ENCODE results near the gene ADAMTS15.
A peak's percentile ranks its signal among the peaks of the same experiment; 100 is the strongest.

ADAMTS15 gene

GRCh38 chr11:130514851-130515250 lies 66.4 kb downstream of the ADAMTS15 start:
- Histone ChIP-seq H3K36me3 (ENCODE audit: insufficient read depth, low read length) (no peaks in the 10 kb centered on the region), H3K4me1 (ENCODE audit: insufficient read depth, low read length) (no peaks in the 10 kb centered on the region), H3K4me3 (ENCODE audit: low read length) (no peak overlapping the region), H3K9me3 (ENCODE audit: low read length) (no peaks in the 10 kb centered on the region), H2AFZ (ENCODE audit: low read depth, low read length) (no peak overlapping the region), H3K27me3 (ENCODE audit: insufficient read depth, low read length) (no peaks in the 10 kb centered on the region)

DNA sequence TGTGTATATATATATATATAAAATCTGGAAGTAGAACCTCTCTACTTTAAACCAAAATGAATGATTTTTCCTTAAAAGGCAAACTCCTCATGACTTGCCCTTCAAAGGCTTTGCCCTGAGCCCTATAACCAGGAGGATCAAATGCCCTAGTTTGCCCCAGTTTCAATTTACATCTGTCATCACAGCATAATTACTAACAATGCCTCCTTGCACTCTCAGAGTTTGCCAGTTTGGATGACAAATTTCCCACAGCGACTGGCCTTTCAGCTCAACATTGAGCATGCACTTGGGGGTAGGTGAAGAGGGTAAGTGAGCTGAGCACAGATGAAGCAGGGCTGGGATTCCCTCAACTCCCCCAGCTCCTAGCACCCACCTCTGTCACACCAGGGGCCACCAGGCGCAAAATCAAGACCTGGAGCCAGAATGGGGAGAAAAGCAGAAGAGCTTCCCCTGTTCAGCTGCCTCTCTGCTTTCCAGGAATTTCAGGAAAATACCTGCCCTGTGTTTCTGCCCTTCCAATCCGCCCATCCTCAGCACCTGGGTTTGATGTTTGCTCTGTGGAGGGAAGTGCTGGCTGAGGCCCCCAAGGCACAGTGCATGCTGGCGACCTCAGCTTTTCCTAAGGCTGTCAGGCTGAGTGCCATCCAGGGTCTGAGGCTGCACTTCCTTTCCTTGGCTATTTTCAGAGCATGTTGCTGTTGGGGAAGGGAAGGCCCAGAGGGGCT lies 67.5 kb downstream of the ADAMTS15 start:
- Histone ChIP-seq H3K4me1 (ENCODE audit: insufficient read depth, low read length) (no peaks in the 10 kb centered on the region), H3K4me3 (ENCODE audit: low read length) (no peak overlapping the region), H3K9me3 (ENCODE audit: low read length) (no peaks in the 10 kb centered on the region), H2AFZ (ENCODE audit: low read depth, low read length) (no peak overlapping the region), H3K36me3 (ENCODE audit: insufficient read depth, low read length) (no peaks in the 10 kb centered on the region), H3K27me3 (ENCODE audit: insufficient read depth, low read length) (no peaks in the 10 kb centered on the region)

- Histone ChIP-seq H3K4me1 (ENCODE audit: insufficient read depth, low read length) (peaks cover 2% of the 10 kb centered on the region), H2AFZ (ENCODE audit: low read depth, low read length) (no peak overlapping the region), H3K27me3 (ENCODE audit: insufficient read depth, low read length) (no peaks in the 10 kb centered on the region), H3K4me3 (ENCODE audit: low read length) (no peak overlapping the region), H3K36me3 (ENCODE audit: insufficient read depth, low read length) (no peaks in the 10 kb centered on the region), H3K9me3 (ENCODE audit: low read length) (no peaks in the 10 kb centered on the region)
These were observed 68.4 kb downstream of the ADAMTS15 start for GRCh38 chr11:130516554-130517505.

GRCh38 chr11:130518164-130518680 lies 69.8 kb downstream of the ADAMTS15 start:
- Histone ChIP-seq H3K4me1 (ENCODE audit: insufficient read depth, low read length) (peaks cover 15% of the 10 kb centered on the region), H3K27me3 (ENCODE audit: insufficient read depth, low read length) (no peaks in the 10 kb centered on the region), H3K9me3 (ENCODE audit: low read length) (no peaks in the 10 kb centered on the region), H2AFZ (ENCODE audit: low read depth, low read length) (no peak overlapping the region), H3K36me3 (ENCODE audit: insufficient read depth, low read length) (no peaks in the 10 kb centered on the region), H3K4me3 (ENCODE audit: low read length) (no peak overlapping the region)

- Histone ChIP-seq H3K4me1 (ENCODE audit: insufficient read depth, low read length) (peaks cover 15% of the 10 kb centered on the region), H2AFZ (ENCODE audit: low read depth, low read length) (no peak overlapping the region), H3K9me3 (ENCODE audit: low read length) (no peaks in the 10 kb centered on the region), H3K27me3 (ENCODE audit: insufficient read depth, low read length) (no peaks in the 10 kb centered on the region), H3K36me3 (ENCODE audit: insufficient read depth, low read length) (no peaks in the 10 kb centered on the region), H3K4me3 (ENCODE audit: low read length) (no peak overlapping the region)
These were observed 70.9 kb downstream of the ADAMTS15 start for GRCh38 chr11:130519128-130519932.

- Histone ChIP-seq H3K9me3 (ENCODE audit: low read length) (no peaks in the 10 kb centered on the region), H3K4me1 (ENCODE audit: insufficient read depth, low read length) (peaks cover 15% of the 10 kb centered on the region), H3K4me3 (ENCODE audit: low read length) (no peak overlapping the region), H3K27me3 (ENCODE audit: insufficient read depth, low read length) (no peaks in the 10 kb centered on the region), H2AFZ (ENCODE audit: low read depth, low read length) (no peak overlapping the region), H3K36me3 (ENCODE audit: insufficient read depth, low read length) (no peaks in the 10 kb centered on the region)
These were observed 71.8 kb downstream of the ADAMTS15 start for GRCh38 chr11:130520271-130520671.

DNA sequence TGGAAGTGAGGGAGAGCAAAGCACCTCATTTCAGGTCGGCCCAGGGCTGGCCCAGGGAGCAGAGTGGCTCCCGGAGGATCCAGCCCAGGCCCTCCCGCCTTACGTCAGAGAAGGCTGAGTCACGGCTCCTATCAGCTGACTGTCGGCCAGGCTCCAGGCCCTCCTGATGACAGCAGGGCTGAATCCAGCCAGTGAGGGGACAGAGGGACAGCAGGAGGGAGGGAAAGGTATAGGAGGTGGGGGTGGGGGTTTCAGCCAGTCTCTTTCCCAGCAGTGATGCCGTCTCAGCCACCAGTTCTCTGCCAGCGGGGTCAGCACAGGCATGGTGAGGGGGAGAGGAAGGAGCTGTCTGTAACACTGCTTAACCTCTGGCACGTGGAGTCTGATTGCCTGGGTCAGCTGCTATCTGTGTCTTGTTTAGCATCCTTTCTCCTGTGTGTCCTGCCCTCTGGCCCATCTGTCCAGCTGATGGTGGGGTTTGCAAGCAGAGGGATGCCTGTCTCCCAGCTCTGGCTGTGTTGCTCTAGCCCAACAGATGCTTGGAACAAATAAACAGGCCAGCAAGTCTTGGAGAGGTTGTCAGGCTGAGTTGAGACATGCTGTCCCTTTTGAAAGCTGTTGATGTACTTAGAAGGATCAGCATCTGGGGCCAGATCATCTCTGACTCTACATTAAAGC lies 74.0 kb downstream of the ADAMTS15 start:
- H3K27me3 ChIP-seq (ENCODE audit: insufficient read depth, low read length): no peaks in the 10 kb centered on the region
- H2AFZ ChIP-seq (ENCODE audit: low read depth, low read length): no peak overlapping the region
- H3K36me3 ChIP-seq (ENCODE audit: insufficient read depth, low read length): no peaks in the 10 kb centered on the region
- H3K9me3 ChIP-seq (ENCODE audit: low read length): no peaks in the 10 kb centered on the region
- peak overlapping the region; percentile 3 for H3K4me3 ChIP-seq (ENCODE audit: low read length)
- H3K4me1 ChIP-seq (ENCODE audit: insufficient read depth, low read length): peaks cover 16% of the 10 kb centered on the region

GRCh38 chr11:130523166-130523565 lies 74.7 kb downstream of the ADAMTS15 start:
- Histone ChIP-seq H3K4me1 (ENCODE audit: insufficient read depth, low read length) (peaks cover 22% of the 10 kb centered on the region), H3K27me3 (ENCODE audit: insufficient read depth, low read length) (no peaks in the 10 kb centered on the region), H3K4me3 (ENCODE audit: low read length) (no peak overlapping the region), H3K36me3 (ENCODE audit: insufficient read depth, low read length) (no peaks in the 10 kb centered on the region), H3K9me3 (ENCODE audit: low read length) (no peaks in the 10 kb centered on the region), H2AFZ (ENCODE audit: low read depth, low read length) (no peak overlapping the region)

DNA sequence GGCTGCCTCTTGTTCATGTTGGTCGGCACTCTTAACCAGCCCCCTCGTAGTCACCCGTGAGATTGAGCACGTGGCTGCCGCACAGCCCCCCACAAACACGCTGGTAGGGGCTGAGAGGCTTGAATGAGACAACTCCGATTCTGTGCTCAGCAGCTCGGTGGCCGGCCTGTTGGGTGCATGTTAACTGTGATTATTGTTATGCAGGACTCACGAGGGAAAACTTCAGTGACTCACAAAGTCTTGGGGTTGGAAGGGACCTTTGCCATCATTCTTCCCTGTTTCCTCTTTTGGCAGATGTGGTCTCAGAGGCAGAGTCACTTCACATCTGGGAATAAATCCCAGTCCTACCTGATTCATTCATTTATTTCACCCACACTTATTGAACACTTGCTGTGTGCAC lies 75.2 kb downstream of the ADAMTS15 start:
- Histone ChIP-seq H2AFZ (ENCODE audit: low read depth, low read length) (no peak overlapping the region), H3K4me3 (ENCODE audit: low read length) (no peak overlapping the region), H3K27me3 (ENCODE audit: insufficient read depth, low read length) (no peaks in the 10 kb centered on the region), H3K36me3 (ENCODE audit: insufficient read depth, low read length) (no peaks in the 10 kb centered on the region), H3K4me1 (ENCODE audit: insufficient read depth, low read length) (peaks cover 22% of the 10 kb centered on the region), H3K9me3 (ENCODE audit: low read length) (no peaks in the 10 kb centered on the region)

DNA sequence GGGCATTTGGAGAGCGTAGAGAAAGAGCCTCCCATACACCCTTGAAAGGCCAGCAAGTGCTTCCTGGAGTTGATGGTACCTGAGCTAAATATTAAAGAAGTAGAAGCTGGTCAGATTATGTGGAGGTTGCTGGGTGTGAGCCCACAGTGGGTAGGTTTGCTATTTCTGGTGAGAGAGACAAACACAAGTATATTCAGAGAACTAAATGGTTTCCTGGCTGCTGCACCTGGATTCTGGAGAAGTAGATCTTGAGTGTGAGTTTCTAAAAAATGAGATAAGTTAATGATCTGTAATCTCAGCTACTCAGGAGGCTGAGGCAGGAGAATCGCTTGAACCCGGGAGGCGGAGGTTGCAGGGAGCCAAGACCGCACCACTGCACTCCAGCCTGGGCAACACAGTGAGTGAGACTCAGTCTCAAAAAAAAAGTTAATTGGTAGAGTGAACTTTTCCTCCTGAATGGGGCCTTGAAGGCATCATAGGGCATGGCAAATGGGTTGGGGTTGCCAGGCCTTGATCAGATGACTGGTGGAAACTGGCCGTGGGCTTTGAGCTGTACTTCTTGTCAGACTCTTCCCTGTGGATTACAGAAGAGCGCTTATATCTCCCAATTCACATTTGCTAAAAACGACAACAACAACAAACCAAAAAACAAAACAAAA lies 75.8 kb downstream of the ADAMTS15 start:
- no peak overlapping the region for H2AFZ ChIP-seq (ENCODE audit: low read depth, low read length)
- no peaks in the 10 kb centered on the region for H3K36me3 ChIP-seq (ENCODE audit: insufficient read depth, low read length)
- no peaks in the 10 kb centered on the region for H3K27me3 ChIP-seq (ENCODE audit: insufficient read depth, low read length)
- no peak overlapping the region for H3K4me3 ChIP-seq (ENCODE audit: low read length)
- no peaks in the 10 kb centered on the region for H3K9me3 ChIP-seq (ENCODE audit: low read length)
- H3K4me1 ChIP-seq (ENCODE audit: insufficient read depth, low read length): peaks cover 22% of the 10 kb centered on the region

DNA sequence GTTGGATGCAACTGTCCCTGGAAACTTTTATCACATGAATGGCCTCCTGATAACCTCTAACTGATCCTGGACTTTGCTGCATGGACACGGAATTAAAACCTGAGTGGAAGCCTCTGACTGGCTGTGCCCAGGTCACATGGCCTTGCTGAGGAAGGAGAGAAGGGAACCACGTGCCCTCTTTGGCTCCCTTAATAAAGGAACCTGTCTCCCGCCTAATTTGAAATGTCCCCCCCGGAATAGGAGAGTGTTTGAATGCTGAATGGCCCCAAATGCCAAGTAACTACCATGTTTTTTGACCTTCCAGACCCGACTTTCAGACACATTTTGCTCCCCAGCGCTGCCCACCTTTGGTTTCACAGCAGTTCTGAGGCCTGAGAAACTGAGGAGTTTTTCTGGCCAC lies 76.9 kb downstream of the ADAMTS15 start:
- H3K27me3 ChIP-seq (ENCODE audit: insufficient read depth, low read length): no peaks in the 10 kb centered on the region
- H2AFZ ChIP-seq (ENCODE audit: low read depth, low read length): no peak overlapping the region
- no peaks in the 10 kb centered on the region for H3K36me3 ChIP-seq (ENCODE audit: insufficient read depth, low read length)
- no peaks in the 10 kb centered on the region for H3K9me3 ChIP-seq (ENCODE audit: low read length)
- H3K4me3 ChIP-seq (ENCODE audit: low read length): no peak overlapping the region
- peaks cover 22% of the 10 kb centered on the region for H3K4me1 ChIP-seq (ENCODE audit: insufficient read depth, low read length)

Data from neuron (in vitro differentiated cells).